WTC11 (cell line): Measurements from ENCODE around the gene EXOSC5. TPM values are rescaled to one million over a fixed set of nuclear protein-coding genes. Genes with fewer than 3 reads are reported as not detected.
A peak's percentile ranks its signal among the peaks of the same experiment; 100 is the strongest.
"Not testable (repeated sequence)": the region's sequence is repeated elsewhere in the genome, so short reads cannot be mapped to it uniquely, and the experiment has no call there.

Source experiments
- ATAC-seq: fragments of 200-7000 bp; cut with Tn5 transposase; 2 replicates; pipeline ENCODE4 v1.10.0; 2021; ENCODE audit warnings: mild to moderate bottlenecking, moderate library complexity
- CTCF ChIA-PET: fragments of 300-600 bp; sonication (Branson Sonifier 250); formaldehyde crosslinking; loops from one replicate; lab custom pipeline; 2021; ENCODE audit warnings: antibody characterized with exemption; lab: Charles Lee
- POLR2A ChIA-PET: fragments of 350-600 bp; sonication (Branson Sonifier 250); formaldehyde crosslinking; loops from one replicate; lab custom pipeline; 2021; ENCODE audit warnings: antibody characterized with exemption; lab: Charles Lee
- DNase-seq: peaks from one replicate; pipeline ENCODE4 v3.0.0; 2021; ENCODE audit warnings: low spot score
- H3K27ac Mint-ChIP-seq: 2 replicates; pipeline ENCODE4 v1.8.0; 2021; ENCODE audit warnings: mixed read lengths
- H3K27me3 Mint-ChIP-seq: 2 replicates; pipeline ENCODE4 v1.8.0; 2021; ENCODE audit warnings: low read depth, mild to moderate bottlenecking, moderate library complexity, mixed read lengths
- H3K36me3 Mint-ChIP-seq: 2 replicates; pipeline ENCODE4 v1.8.0; 2021; ENCODE audit warnings: mixed read lengths
- H3K4me1 Mint-ChIP-seq: 2 replicates; pipeline ENCODE4 v1.8.0; 2022; ENCODE audit warnings: mixed read lengths
- H3K4me3 Mint-ChIP-seq: 2 replicates; pipeline ENCODE4 v1.8.0; 2021; ENCODE audit warnings: mild to moderate bottlenecking, moderate library complexity, mixed read lengths
- H3K9me3 Mint-ChIP-seq: 2 replicates; pipeline ENCODE4 v1.8.0; 2021; ENCODE audit warnings: mixed read lengths
- AR ChIP-seq: fragments of 250-450 bp; sonication (Bioruptor Pico); IDR thresholded peaks from 2 replicates; pipeline ENCODE4 v1.9.0; 2021; ENCODE audit warnings: mild to moderate bottlenecking
- E2F4 ChIP-seq: sonication (generic); formaldehyde crosslinking; IDR thresholded peaks from 2 replicates; pipeline ENCODE4 v1.8.1; 2022; ENCODE audit warnings: low read depth, mild to moderate bottlenecking, moderate library complexity, missing genetic modification reagents, borderline replicate concordance
- FOXJ3 ChIP-seq: sonication (generic); formaldehyde crosslinking; IDR thresholded peaks from 2 replicates; pipeline ENCODE4 v1.9.0; 2021; ENCODE audit warnings: missing genetic modification reagents, mild to moderate bottlenecking, borderline replicate concordance
- GABPB1 ChIP-seq: sonication (generic); formaldehyde crosslinking; IDR thresholded peaks from 2 replicates; pipeline ENCODE4 v1.8.1; 2023; ENCODE audit warnings: mild to moderate bottlenecking, missing genetic modification reagents
- IRF2 ChIP-seq: sonication (generic); formaldehyde crosslinking; IDR thresholded peaks from 2 replicates; pipeline ENCODE4 v1.8.0; 2022; ENCODE audit warnings: low read depth, missing genetic modification reagents, borderline replicate concordance
- NR2C2 ChIP-seq: sonication (generic); formaldehyde crosslinking; IDR thresholded peaks from 2 replicates; pipeline ENCODE4 v1.8.0; 2022; ENCODE audit warnings: mild to moderate bottlenecking, missing genetic modification reagents
- SMAD4 ChIP-seq: sonication (generic); formaldehyde crosslinking; IDR thresholded peaks from 2 replicates; pipeline ENCODE4 v1.8.0; 2022; ENCODE audit warnings: mild to moderate bottlenecking, missing genetic modification reagents
- TEAD4 ChIP-seq: sonication (generic); formaldehyde crosslinking; IDR thresholded peaks from 2 replicates; pipeline ENCODE4 v1.8.0; 2022; ENCODE audit warnings: mild to moderate bottlenecking, missing genetic modification reagents
- TP53 ChIP-seq: sonication (generic); formaldehyde crosslinking; IDR thresholded peaks from 2 replicates; pipeline ENCODE4 v1.8.1; 2023; ENCODE audit warnings: mild to moderate bottlenecking, missing genetic modification reagents
- ZNF263 ChIP-seq: sonication (generic); formaldehyde crosslinking; IDR thresholded peaks from 2 replicates; pipeline ENCODE4 v1.8.1; 2022; ENCODE audit warnings: low read depth, mild to moderate bottlenecking, moderate library complexity, missing genetic modification reagents
- ZNF512 ChIP-seq: sonication (generic); formaldehyde crosslinking; IDR thresholded peaks from 2 replicates; pipeline ENCODE4 v1.8.1; 2022; ENCODE audit warnings: missing genetic modification reagents, borderline replicate concordance
- total RNA-seq: library from RNA; stranded (reverse); gene quantifications from 3 replicates; pipeline ENCODE4 v1.2.3, GENCODE V29; 2021
- TF ChIP-seq, protein P1 (sequence below): sonication (generic); formaldehyde crosslinking; IDR thresholded peaks from 2 replicates; pipeline ENCODE4 v1.8.0; 2023; ENCODE audit warnings: missing genetic modification reagents
- TF ChIP-seq, protein P2 (sequence below): fragments of 250-450 bp; sonication (Bioruptor Pico); IDR thresholded peaks from 2 replicates; pipeline ENCODE4 v1.9.0; 2021; ENCODE audit warnings: mild to moderate bottlenecking
- TF ChIP-seq, protein P3 (sequence below): sonication (generic); formaldehyde crosslinking; IDR thresholded peaks from 2 replicates; pipeline ENCODE4 v1.8.0; 2022; ENCODE audit warnings: mild to moderate bottlenecking, missing genetic modification reagents

EXOSC5 gene
- total RNA-seq, 1 experiment from 2014 or later: 56.4 TPM

- H3K4me1 Mint-ChIP-seq: peaks cover 18% of the 10 kb centered on the region
- H3K4me3 Mint-ChIP-seq: peak overlapping the region; percentile 89
- DNase-seq: no peak
- TF ChIP-seq AR (CRISPR knock-in tag) (no peak), ZNF512 (CRISPR knock-in tag) (no peak), TEAD4 (CRISPR knock-in tag) (no peak), ZNF263 (CRISPR knock-in tag) (no peak; the same call in 1 of the 2 replicates), SMAD4 (CRISPR knock-in tag) (no peak), IRF2 (CRISPR knock-in tag) (no peak), NR2C2 (CRISPR knock-in tag) (no peak)
- TF ChIP-seq, all 79 proteins: peak for 0
- ChIA-PET CTCF (interaction anchor here (1.2 to 6.2 kb wide), 10 partner anchors 9 to 213 kb away, joined by 3 to 103 read pairs (median 10); partner anchors contain the start of genes B3GNT8 and B9D2), POLR2A (no interaction called here)
- Mint-ChIP-seq H3K27me3 (peaks cover 58% of the 10 kb centered on the region), H3K9me3 (no peaks in the 10 kb centered on the region), H3K27ac (no peak overlapping the region), H3K36me3 (no peaks in the 10 kb centered on the region)
- no peak for ATAC-seq
Observed at GRCh38 chr19:41350735-41351338, 46.3 kb downstream of the EXOSC5 start.

- H3K27ac Mint-ChIP-seq, DNase-seq, ATAC-seq, H3K9me3 Mint-ChIP-seq, H3K4me3 Mint-ChIP-seq, H3K36me3 Mint-ChIP-seq, POLR2A ChIA-PET: not testable (repeated sequence)
- Mint-ChIP-seq H3K27me3 (peaks cover 33% of the 10 kb centered on the region), H3K4me1 (peaks cover 10% of the 10 kb centered on the region)
- CTCF ChIA-PET: interaction anchor here (1.0 to 1.5 kb wide), 3 partner anchors 19 to 85 kb away, joined by 3 to 4 read pairs (median 3); no protein-coding TSS in a partner anchor
Observed at GRCh38 chr19:41346916-41347315, 50.2 kb downstream of the EXOSC5 start.

GRCh38 chr19:41344162-41344561, 53.0 kb downstream of the EXOSC5 start:
- Mint-ChIP-seq H3K27ac (no peak overlapping the region), H3K4me1 (no peaks in the 10 kb centered on the region), H3K4me3 (no peak overlapping the region), H3K9me3 (no peaks in the 10 kb centered on the region), H3K36me3 (no peaks in the 10 kb centered on the region), H3K27me3 (peaks cover 6% of the 10 kb centered on the region)
- DNase-seq (no peak), ATAC-seq (no peak)
- CTCF ChIA-PET: interaction anchor here (0.9 to 1.2 kb wide), 3 partner anchors 22 to 227 kb away, joined by 3 to 4 read pairs (median 3); no protein-coding TSS in a partner anchor
- TF ChIP-seq E2F4 (CRISPR knock-in tag): no peak
- TF ChIP-seq, protein P1, sequence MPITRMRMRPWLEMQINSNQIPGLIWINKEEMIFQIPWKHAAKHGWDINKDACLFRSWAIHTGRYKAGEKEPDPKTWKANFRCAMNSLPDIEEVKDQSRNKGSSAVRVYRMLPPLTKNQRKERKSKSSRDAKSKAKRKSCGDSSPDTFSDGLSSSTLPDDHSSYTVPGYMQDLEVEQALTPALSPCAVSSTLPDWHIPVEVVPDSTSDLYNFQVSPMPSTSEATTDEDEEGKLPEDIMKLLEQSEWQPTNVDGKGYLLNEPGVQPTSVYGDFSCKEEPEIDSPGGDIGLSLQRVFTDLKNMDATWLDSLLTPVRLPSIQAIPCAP (CRISPR knock-in tag): no peak
- TF ChIP-seq FOXJ3: no peak
- no peak for TF ChIP-seq TP53 (CRISPR knock-in tag)
- TF ChIP-seq, protein P2, sequence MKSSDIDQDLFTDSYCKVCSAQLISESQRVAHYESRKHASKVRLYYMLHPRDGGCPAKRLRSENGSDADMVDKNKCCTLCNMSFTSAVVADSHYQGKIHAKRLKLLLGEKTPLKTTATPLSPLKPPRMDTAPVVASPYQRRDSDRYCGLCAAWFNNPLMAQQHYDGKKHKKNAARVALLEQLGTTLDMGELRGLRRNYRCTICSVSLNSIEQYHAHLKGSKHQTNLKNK (CRISPR knock-in tag): no peak
- no peak for TF ChIP-seq GABPB1 (CRISPR knock-in tag)
- TF ChIP-seq, protein P3, sequence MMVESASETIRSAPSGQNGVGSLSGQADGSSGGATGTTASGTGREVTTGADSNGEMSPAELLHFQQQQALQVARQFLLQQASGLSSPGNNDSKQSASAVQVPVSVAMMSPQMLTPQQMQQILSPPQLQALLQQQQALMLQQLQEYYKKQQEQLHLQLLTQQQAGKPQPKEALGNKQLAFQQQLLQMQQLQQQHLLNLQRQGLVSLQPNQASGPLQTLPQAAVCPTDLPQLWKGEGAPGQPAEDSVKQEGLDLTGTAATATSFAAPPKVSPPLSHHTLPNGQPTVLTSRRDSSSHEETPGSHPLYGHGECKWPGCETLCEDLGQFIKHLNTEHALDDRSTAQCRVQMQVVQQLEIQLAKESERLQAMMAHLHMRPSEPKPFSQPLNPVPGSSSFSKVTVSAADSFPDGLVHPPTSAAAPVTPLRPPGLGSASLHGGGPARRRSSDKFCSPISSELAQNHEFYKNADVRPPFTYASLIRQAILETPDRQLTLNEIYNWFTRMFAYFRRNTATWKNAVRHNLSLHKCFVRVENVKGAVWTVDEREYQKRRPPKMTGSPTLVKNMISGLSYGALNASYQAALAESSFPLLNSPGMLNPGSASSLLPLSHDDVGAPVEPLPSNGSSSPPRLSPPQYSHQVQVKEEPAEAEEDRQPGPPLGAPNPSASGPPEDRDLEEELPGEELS (CRISPR knock-in tag): no peak
- POLR2A ChIA-PET: no interaction called here
